Measurements from ENCODE around the gene HOXA7. TPM values are rescaled to one million over a fixed set of nuclear protein-coding genes. Genes with fewer than 3 reads are reported as not detected.

The HOXA7 gene
- total and polyA plus RNA-seq, 2 of the 8 experiments (the other 6 are each of a cell fraction or from before 2014, with no cell fraction given), result 0.03 TPM; not detected in 1

DNA sequence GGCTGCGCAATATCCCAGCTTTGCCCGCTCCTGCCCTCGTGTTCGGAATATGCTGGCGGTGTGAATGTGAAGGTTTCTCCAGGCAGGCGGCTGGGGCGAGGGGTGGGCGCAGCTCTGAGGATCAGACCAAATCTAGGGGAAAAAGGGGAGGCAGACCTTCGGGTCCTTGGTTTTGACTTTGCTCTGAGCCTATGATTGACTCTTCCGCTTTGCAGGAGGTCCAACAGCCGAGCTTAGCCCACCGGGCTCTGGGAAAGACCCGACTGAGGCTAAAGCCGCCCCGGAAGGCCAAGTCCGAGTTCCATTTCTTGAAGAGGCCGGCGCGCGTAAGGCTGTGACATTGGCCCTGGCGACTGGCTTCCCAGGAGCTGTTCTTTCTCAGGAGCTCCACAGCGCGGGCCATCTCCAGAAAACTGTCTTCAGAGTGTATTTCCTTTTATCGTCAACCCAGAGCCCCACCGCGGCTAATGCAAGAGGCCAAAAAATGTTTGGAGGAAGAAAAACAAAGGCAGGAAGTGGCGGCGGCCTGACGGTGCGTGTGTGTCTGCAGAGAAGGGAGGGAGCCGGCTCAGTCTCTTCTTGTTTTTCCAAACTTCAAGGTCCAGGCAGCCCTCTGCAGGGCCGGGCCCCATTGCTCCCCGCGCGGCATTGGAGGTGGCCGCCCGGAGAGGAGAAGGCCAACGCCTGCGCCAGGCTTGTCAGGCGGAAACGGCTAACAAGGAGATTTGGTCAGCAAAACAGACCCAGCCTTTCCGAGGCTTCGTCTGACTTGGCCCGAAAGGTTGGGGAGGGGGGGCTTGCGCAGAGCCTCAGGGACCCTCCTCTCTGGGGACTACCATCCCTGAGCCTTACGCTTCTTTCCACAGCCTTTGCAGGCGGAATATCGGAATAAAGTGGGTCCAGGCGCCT lies 32.2 kb upstream of the HOXA7 start:
- 6% methylated on average over 47 of the region's 49 CpGs; no CpG with 5 or more reads in 1 of the 2 experiments for WGBS, 2 experiments (ENCODE audit: extremely low coverage in 1 of 2, insufficient coverage in 1 of 2, insufficient read length in 1 of 2, insufficient replicate concordance in 2 of 2, low coverage in 1 of 2, low lambda C conversion rate in 2 of 2, missing lambda C conversion rate in 1 of 2)
- DNase-seq (ENCODE audit: low read depth in 1 of 2, low spot score in 2 of 2), result peak in 1 of 2 experiments; percentile 70
- peaks cover 33 to 59% of the 10 kb centered on the region in 2 experiments for H4K20me1 ChIP-seq (replicated peaks in 1 of 2; ENCODE audit: control insufficient read depth in 1 of 2, insufficient read depth in 2 of 2, low read length in 2 of 2)
- TF ChIP-seq EZH2 (IDR thresholded peaks at IDR 0.05; ENCODE audit: low read depth, low read length, severe bottlenecking) (peak; percentile 87), RNF2 (IDR thresholded peaks at IDR 0.05; ENCODE audit: borderline replicate concordance, low read depth, low read length, missing control alignments, poor library complexity, severe bottlenecking) (peak; percentile 88), SUZ12 (IDR thresholded peaks at IDR 0.05; ENCODE audit: low read length) (peak; percentile 94), CTBP2 (IDR thresholded peaks at IDR 0.05; ENCODE audit: borderline replicate concordance, insufficient read depth, insufficient read length, low read length) (peak; percentile 76), TAF1 (IDR thresholded peaks at IDR 0.05; ENCODE audit: low read depth, low read length) (no peak)
- TF ChIP-seq, protein P1, sequence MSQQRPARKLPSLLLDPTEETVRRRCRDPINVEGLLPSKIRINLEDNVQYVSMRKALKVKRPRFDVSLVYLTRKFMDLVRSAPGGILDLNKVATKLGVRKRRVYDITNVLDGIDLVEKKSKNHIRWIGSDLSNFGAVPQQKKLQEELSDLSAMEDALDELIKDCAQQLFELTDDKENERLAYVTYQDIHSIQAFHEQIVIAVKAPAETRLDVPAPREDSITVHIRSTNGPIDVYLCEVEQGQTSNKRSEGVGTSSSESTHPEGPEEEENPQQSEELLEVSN (IDR thresholded peaks at IDR 0.05), result peak; percentile 51; the same call in 1 of the 2 replicates
- TF ChIP-seq, protein P2, sequence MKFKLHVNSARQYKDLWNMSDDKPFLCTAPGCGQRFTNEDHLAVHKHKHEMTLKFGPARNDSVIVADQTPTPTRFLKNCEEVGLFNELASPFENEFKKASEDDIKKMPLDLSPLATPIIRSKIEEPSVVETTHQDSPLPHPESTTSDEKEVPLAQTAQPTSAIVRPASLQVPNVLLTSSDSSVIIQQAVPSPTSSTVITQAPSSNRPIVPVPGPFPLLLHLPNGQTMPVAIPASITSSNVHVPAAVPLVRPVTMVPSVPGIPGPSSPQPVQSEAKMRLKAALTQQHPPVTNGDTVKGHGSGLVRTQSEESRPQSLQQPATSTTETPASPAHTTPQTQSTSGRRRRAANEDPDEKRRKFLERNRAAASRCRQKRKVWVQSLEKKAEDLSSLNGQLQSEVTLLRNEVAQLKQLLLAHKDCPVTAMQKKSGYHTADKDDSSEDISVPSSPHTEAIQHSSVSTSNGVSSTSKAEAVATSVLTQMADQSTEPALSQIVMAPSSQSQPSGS (IDR thresholded peaks at IDR 0.05; ENCODE audit: low read length), result no peak

More for the DNA sequence above, 32.2 kb upstream of the HOXA7 start:
- no peak overlapping the region for H3K18ac ChIP-seq (ENCODE audit: extremely low read depth, low read length)
- H3K36me3 ChIP-seq (ENCODE audit: control insufficient read depth in 2 of 4, insufficient read depth in 4 of 4, low read length in 3 of 4), result peaks cover 0 to 15% (median 0%) of the 10 kb centered on the region in 4 experiments; a peak in 1 of 8 replicates
- H3K27ac ChIP-seq (ENCODE audit: low read depth, low read length), result no peak overlapping the region
- H2BK20ac ChIP-seq (ENCODE audit: low read length), result no peak overlapping the region
- H3K14ac ChIP-seq (ENCODE audit: insufficient read length), result no peak overlapping the region
- POLR2A ChIA-PET (ENCODE audit: partially characterized antibody), result no interaction called here
- peaks cover 0 to 3% of the 10 kb centered on the region in 2 experiments; a peak in 1 of 4 replicates for H3K9me3 ChIP-seq (ENCODE audit: insufficient read depth in 2 of 2, low read depth in 1 of 2, low read length in 1 of 2)
- no peak overlapping the region for H3K9ac ChIP-seq (replicated peaks in 1 of 4; ENCODE audit: extremely low read depth in 1 of 4, low read depth in 3 of 4, low read length in 3 of 4)
- no peaks in the 10 kb centered on the region for H3K23me2 ChIP-seq (ENCODE audit: low read depth, low read length)
- no peak overlapping the region for H2BK120ac ChIP-seq (replicated peaks; ENCODE audit: low read depth, low read length)
- no peak overlapping the region for H4K91ac ChIP-seq (replicated peaks; ENCODE audit: insufficient read length, low read length)
- no peak overlapping the region for H2AK5ac ChIP-seq (ENCODE audit: low read depth, low read length)
- FAIRE-seq, result no peak
- H4K5ac ChIP-seq (ENCODE audit: insufficient read length, low read depth, low read length), result no peak overlapping the region
- H3K23ac ChIP-seq (ENCODE audit: insufficient read length), result no peak overlapping the region
- H3K4ac ChIP-seq (replicated peaks; ENCODE audit: insufficient read length, low read depth, low read length), result no peak overlapping the region
- H3K79me2 ChIP-seq (ENCODE audit: control insufficient read depth in 1 of 2, insufficient read depth in 2 of 2, low read length in 2 of 2), result no peaks in the 10 kb centered on the region
- peak overlapping the region; percentile 1; the same call in 1 of the 2 replicates for H4K8ac ChIP-seq (ENCODE audit: extremely low read depth, insufficient read depth, low read length)
- no peak overlapping the region for H3K56ac ChIP-seq (replicated peaks; ENCODE audit: insufficient read length, low read depth, low read length)
- H3K4me1 ChIP-seq (replicated peaks in 1 of 4; ENCODE audit: control insufficient read depth in 3 of 4, insufficient read depth in 4 of 4, low read length in 3 of 4), result peaks cover 0 to 27% (median 17%) of the 10 kb centered on the region in 4 experiments; a peak in 6 of 7 replicates
- peak overlapping the region; percentile 29 to 41 for H3K4me2 ChIP-seq (ENCODE audit: insufficient read depth in 1 of 2, low read depth in 2 of 2, low read length in 2 of 2)
- no peaks in the 10 kb centered on the region for H3K79me1 ChIP-seq (ENCODE audit: low read depth, low read length)
- CTCF ChIA-PET (ENCODE audit: partially characterized antibody), result interaction anchor here (0.7 to 9.1 kb wide), 10 partner anchors 9 to 958 kb away, joined by 3 to 64 read pairs (median 4); partner anchors contain the start of gene HOXA7
- no peak overlapping the region for H2AFZ ChIP-seq (ENCODE audit: low read length)
- peak overlapping the region; percentile 60; the same call in 1 of the 2 replicates for H2BK12ac ChIP-seq (ENCODE audit: low read depth, low read length)
- H2BK15ac ChIP-seq (ENCODE audit: low read length), result no peak overlapping the region
- peaks cover 98 to 100% (median 99%) of the 10 kb centered on the region in 4 experiments for H3K27me3 ChIP-seq (replicated peaks in 1 of 4; ENCODE audit: control insufficient read depth in 3 of 4, extremely low read depth in 1 of 4, insufficient read depth in 3 of 4, low read length in 3 of 4)
- H3K4me3 ChIP-seq (ENCODE audit: extremely low read depth in 1 of 4, insufficient read depth in 2 of 4, low read depth in 3 of 4, low read length in 4 of 4), result peak overlapping the region in 1 of 4 experiments; percentile 38; a peak in 2 of 8 replicates
- no peak overlapping the region for H2BK5ac ChIP-seq (ENCODE audit: low read depth, low read length)

Measured in H1 (cell line).